Measurements from ENCODE around the gene PLA2G4D.

Gene PLA2G4D

DNA sequence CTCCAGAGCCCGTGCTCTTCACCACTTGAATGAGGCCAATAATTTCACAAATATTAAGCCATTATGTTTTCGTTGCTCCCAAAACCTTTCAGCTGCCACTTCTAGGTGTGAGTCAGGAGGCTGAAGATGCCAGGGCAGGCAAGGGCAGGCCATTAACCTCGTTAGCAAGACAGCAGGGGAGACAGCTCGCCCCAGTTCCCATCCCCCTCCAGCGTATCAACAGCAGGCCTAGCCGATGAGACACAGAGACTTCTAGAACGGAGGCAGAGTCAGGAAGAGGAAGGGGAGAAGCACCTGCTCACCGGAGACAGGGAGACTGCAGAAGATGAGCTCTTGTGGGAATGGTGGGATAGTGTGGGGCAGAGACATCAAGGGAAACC is 45.6 kb downstream of the PLA2G4D start:
- DNase-seq: no peak

DNA sequence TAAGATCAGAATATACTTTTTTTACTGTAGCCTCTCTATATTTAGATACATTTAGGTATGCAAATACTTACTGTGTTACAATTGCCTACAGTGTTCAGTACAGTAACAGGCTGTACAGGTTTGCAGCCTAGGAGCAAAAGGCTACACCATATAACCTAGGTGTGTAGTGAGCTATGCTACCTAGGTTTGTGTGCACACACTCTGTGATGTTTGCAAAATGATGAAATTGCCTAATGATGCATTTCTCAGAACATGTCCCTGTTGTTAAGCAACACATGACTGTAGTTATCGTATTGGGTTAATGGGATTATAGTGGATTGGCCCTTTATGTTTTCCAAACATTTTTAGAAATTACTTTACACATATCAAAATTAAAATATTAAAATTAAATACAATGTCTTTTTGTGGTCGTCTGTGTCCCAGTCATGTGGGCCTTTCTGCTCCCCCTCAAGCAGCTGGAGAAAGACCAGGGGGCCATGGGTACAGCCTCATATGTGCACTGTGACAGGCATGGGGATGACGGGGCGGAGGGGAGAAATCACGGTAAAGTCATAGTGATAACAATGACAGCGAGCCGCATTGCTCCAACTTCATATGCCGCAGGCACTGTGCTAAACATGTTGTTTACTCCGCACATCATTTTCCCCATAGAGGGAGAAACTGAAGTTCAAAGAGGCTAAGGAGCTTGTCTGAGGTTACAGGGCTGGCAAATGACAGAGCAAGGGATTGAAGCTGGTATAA is 46.1 kb downstream of the PLA2G4D start:
- no peak for DNase-seq

DNA sequence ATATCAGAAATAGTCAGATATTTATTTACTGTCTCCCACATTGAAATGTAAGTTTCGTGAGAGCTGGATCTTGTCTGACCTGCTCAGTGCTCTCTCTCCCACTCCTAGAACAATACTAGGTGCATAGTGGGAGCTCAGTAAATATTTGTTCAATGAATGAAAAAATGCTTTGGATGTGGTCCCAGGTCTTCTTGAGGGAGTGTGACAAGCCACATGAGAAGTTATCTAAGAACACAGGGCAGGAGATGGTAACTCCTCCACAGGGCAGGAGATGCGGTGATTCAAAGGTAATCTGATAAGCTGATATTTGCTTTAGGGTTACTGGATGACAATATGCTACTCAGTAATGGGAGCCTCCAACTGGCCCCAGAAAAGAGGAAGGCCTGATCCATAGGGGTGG is 47.8 kb downstream of the PLA2G4D start:
- no peak for DNase-seq

DNA sequence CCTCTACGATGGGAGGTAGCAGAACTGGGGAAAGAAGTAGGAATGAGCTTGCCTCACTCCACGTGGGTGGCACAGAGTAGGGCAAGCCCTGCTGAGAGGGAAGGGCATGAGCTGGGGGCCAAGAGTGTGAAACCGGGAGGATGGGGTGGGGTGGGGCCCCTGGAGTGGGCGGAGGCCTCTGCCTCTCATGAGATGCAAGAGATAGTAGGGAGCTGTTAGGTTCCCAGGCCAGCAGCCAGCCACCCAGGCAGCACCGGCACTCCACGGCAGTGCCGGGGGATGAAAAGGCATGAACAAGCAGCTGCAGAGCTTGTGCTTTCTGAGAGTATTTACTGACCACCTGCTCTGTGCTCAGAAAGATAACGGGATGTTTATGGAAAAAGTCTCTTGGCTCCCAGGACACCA is 49.1 kb downstream of the PLA2G4D start:
- DNase-seq: no peak

DNA sequence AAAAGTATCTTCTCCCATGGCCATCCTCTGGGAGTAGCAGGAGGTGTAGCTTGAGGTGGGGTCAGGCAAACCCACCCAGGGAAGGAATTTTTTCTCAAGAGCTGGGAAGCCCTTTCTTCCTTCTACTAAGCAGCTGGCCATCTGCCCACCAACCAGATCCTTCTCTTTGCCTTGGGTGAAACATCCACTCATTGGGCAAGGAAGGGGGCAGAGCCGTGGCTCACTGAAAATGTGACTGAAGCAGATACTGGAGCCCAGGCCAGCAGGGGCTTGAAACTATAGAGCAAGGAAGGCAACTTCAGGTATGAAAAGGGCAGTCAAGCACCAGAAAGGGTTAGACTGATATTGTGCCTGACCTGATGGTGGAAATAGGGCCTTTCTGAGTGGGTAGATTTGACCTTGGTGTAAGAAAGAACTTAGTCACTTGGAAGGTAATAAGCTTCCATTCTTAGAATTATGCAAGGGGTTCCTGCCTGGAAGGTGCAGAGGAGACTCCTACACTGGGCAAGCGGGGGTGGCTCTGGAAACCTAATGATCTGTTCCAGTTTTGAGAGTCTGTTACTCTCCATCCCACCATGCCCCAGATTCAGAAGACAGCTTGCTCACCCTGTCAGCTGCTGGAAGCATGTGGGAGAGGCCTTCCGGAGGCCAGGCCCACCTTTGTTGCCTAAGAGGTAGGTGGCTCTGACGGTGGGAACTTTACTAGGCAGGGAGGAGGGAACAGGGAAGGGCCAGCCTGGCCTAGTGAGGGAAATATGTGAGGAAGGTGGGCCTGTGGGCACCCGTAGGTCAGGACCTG is 51.6 kb downstream of the PLA2G4D start:
- no peak for DNase-seq

DNA sequence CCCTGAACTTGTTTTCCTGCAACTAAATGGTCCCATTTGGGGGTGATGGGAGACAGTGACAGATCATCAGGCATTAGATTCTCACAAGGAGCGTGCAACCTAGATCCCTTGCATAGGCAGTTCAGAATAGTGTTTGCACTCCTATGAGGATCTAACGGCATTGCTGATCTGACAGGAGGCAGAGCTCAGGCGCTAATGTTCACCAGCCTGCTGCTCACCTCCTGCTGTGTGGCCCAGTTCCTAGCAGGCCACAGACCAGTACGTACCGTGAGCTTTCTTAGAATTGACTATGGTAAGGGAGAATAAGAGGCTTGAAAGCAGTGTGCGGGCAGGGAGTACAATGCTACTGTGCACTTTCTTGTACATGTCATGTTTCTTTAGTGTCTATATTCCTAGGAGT is 56.0 kb downstream of the PLA2G4D start:
- no peak for DNase-seq

DNA sequence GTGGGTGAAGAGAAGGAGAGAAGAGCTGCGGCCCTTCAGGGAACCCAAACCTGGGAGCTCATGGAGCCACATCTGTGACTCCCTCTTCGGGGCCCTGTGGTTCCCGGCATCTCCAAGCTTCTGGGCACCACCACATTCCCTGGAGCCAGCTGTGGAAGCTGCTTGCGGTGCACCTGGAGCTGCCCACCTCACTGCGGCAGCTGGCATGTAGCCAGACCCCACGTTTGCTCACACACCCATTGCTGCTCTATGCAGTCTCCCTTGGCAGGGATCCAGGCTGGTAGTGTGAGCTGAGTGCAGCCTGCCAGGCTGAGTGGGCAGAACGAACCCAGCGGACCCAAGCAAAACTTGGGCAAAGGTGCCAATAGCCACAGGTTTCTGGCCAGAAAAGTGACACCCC is 56.7 kb downstream of the PLA2G4D start:
- no peak for DNase-seq

DNA sequence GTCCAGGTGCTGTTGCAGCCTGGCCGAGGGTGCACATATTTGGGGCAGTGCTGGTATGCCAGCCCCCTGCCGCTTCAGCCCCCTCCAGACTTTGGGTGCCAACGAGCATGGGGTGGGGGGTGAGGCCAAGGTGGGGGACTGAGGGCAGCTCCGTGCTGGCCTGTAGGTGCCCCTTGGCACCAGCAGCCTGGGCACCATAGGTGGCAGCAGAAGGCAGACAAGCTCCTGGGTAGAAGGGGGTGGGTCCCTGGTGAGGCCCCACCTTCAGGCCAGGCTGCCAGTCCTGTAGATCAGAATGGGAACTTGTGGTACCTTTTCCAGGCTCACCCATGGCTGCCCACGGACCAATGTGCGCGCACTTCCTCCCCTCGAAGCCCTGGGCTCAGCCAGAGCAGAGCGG is 57.4 kb downstream of the PLA2G4D start:
- DNase-seq: no peak

DNA sequence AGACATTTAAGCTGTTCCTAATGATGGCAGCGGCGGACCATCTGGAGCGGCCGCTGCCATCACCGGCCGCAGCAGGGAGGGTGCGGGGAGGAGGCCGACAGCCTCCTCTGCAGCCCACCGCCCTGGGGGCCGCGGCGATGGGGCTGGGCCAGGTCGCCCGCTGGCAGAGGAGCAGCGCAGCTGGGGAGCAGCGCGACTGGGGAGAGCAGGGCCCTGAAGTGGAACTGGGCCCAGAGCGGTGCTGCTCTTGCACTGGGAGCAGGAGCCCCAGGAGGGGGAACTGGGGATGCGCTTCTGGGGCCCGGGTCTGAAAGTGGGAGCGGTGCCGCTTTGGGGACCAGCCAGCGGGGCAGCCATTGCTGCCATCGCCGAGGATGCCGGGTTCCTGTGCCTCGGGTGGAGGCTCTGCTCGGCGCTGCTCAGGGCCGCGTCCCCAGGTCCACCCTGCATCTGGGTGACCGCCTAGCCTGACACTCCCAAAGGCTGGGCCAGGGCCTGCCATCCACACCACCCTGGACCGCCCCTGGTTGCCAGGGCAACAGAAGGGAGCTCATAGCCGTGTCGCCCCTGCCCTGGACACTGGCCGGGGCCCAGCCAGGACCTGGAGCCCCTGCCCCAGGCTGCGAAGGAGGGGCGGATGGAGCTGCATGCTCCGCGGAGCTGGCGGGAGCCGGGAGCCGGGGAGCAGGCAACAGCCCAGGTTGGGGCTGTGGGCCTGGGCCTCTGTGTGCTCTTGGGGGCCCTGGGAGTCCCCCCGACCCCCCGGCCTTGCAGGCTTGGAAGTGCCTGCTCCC is 58.1 kb downstream of the PLA2G4D start:
- no peak for DNase-seq

DNA sequence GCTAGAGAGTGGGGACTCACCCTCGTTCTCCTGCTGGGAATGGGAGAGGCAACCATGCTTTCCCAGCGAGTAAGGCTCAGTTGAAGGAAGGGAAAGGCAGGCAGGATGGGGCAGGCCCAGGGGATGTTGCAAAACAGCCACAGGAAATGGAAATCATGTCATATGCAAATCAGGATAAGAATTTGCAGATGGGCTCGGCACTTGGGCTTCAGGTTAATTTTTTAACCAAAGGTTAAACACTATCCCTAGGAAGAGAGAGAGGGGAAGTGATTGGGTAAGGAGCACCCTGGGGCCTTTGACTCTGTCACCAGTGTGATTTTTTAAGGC is 59.0 kb downstream of the PLA2G4D start:
- no peak for DNase-seq

DNA sequence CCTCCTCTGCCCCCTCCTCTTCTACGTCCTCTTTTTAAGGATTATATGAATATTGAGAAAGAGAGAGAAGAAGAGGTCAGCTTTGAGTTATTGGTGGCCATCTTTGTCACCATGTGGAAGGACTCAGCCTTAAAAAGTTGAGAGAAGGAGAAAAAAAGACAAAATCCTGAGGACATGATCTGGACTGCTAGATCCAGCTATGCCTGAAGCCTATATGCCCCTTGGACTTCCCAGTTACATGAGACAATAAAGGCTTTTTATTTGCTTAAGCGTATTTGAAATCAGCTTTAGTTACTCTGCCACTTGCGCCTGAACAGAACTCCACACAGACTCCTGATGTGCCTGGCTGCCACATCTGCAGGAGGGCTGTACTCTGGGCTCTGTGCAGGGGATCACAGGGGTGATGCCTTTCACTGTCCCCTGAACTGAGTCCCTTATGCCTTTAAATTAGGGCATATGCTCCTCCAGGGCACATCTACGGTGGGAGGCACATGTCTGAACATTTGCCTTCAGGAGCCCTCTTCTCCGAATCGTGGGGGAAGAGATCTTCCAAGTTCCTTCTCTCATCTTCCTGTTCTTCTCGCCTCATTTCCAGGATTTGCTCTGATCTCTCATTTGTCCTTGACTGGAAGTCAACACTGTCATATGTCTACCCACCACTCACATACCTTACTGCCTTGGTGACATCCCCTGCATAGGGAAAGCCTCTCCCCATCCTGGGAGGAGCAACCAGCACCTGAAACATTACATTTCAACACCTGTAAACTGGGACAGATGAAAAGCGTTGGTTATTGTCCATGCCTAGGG is 59.5 kb downstream of the PLA2G4D start:
- no peak for DNase-seq

DNA sequence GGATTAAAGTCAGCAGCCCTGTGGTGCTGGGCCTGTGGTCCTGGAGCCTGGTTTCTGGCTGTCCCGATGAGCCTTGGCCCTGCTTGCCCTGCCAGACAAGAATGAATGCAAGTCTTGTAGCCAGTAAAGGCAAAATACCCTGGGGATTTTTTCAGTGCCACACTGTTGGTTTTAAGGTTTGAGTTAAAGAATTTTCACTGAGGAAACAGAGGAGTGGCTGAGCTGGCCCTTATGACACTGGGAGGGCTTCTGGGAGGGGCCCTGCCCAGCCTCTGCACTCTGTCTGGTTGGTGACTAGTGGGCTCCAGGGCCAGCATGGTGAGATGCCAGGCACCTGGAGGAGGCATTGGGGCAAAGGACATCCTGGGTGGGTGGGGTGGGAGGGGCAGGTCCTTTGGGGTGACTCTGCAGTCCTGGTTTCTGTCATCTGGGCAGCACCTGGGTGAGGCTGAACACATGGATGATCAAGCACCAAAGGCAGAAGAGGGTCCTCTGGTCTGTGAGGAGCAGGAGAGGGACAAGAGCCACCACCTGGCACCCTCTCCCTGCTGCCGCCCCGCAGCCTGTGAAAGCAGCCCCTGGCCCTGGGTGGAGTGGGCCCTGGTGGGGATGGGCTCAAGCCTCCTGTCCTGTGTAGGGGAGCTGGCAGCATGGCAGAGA is 61.0 kb downstream of the PLA2G4D start:
- DNase-seq: no peak

DNA sequence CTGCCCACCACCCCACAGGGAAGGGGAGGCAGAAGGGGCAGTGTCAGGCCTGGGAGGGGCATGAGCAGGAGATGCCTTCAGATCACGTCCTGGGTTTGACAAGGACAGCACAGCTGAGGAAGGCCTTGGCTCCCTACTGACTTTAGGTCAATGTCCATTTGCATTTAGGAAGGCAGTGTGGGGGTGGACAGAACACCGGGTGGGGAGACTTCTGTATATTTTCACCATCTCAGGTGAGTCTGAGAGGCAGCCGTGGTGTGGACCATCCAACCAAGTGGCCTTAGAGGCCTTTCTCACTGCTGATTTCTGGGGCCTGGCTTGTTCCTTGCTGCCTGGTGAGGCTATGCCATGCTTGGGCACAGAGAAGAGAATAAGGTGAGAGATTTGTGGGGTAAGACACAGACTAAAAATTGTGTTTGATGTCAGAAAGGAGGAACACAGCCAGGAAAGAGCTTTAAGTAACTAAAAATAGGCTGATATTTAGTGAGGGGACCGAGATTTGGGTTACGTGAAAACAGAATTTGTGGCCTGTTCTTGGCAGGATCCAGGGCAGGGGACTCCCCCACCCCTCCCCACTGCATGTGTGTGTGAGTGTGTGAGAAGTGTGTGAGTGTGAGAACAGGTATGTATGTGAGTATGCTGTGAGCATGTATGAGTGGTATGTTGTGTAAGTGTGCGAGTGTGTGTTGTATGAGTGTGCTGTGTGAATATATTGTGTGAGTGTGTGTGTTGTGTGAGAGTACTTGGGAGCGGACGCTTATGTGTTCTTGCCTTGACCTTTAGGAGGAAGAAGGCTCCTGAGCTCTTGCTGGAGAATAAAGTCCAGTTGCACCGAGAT is 61.8 kb downstream of the PLA2G4D start:
- DNase-seq: no peak

DNA sequence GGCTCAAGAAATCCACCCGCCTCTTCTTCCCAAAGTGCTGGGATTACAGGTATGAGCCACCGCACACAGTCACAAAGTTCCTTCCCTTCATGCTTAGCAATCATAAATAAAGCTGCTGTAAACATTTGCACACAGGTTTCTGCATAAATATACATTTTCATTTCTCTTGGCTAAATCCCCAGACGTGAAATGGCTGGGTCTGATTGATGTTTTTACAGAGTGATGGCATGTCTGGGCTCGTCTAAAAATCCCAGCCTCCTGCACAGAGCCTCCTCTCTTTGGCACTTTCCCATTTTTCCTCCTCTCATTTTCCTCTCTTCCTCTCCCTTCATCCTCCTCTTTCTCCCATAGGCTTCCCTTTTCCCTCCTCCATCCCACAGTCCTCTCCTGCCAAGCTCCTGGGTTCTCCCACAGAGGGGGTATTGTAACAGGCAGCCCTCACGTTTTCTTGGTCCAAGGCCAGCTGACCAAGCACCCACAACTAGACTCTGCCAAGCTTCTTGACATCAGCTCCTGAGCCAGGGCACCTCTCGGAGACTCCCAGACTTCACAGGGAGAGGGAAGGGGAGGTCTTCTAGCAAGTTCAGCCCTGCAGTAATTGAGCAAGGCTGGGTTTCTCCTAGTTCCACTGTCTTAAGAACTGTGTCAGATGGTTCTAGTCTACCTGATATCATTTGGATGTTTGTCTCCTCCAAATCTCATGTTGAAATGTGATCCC is 63.0 kb downstream of the PLA2G4D start:
- DNase-seq: no peak

DNA sequence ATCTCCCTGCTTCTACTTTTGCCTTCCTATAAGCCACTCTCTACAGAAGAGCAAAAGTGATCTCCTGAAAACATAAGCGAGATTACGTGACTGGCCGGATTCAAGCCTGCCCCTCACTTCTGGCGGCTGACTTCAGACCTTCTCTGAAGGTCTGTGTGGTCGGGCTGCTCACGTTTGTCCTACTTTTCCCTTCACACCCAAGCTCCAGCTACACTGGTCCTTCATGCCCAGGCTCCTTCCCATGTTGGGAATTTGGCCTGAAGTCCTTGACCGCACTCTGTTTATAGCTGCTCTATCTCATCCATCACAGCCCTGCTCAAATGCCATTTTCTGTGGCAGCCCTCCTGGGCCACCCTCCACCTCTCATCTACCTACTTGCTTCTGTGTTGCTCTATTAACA is 66.8 kb downstream of the PLA2G4D start:
- no peak for DNase-seq

DNA sequence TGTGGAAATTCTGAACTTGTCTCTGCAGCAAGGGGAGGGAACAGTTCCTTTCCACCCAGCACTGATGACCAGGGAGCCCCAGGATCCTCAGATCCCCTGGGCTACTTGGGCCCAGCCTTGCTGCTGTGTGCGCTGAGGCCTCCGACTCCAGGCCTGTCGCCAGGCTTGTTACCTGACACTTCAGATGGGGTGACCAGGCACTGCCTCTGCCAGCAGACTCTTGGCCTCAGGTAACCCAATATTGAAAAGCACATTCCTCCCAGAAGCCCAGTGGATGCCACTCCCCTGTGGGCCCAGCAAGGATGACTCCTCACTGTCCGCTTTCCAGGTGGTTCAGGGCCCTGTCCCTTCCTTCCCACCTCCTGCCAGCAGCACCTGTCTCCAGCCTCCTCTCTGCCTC is 70.1 kb downstream of the PLA2G4D start:
- DNase-seq: no peak

DNA sequence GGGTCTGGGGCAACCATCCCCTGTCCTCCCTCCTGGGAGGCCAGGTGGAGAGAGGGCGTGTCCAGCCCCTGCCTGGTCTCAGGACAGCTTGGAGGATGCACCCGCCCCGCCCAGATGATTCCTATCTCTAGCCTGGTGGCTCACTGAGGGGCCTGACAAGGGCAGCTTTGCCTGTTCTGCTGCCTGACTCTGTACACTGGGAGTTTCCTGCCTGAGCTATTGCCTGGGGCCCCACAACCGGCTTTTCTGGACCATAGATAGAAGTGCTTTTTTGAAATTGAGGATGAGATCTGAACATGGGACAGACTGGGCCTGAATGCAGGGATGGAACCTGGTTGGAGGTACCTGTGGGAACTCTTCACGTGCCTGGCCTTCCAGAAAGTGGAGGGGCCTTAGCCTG is 72.8 kb downstream of the PLA2G4D start:
- DNase-seq: no peak

DNA sequence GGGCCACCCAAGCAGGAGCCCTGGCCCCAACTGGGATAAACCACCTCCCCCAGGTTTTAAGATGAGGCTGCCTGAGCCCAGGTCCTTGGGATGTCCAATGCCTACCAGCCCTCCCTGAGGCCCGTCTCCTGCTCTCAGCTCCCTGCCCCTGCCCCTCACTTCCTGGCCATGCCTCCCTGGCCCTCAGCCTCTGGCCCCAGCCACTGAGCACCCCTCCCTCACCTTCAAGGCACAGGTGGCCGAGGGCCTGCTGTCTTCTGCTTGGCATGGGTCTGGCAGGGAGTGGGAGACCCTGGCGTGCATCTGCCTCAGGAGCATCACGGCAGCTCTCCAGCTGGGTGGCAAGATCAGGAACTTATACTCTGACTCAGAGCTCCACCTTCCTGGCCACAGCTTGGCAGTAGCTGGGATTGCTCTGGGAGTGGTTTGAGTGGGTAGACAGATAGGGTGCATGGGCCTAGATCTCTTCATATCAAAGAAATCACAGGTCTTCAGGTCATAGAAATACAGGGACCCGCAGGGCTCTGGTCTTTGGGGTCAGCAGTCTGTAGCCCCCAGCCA is 73.6 kb downstream of the PLA2G4D start, which contains the start of gene PLA2G4E:
PLA2G4E (minus strand) TSS at position 330 of the 561 bp plus-strand sequence; CDS start at position 318, 12 bp downstream.
- no peak for DNase-seq

DNA sequence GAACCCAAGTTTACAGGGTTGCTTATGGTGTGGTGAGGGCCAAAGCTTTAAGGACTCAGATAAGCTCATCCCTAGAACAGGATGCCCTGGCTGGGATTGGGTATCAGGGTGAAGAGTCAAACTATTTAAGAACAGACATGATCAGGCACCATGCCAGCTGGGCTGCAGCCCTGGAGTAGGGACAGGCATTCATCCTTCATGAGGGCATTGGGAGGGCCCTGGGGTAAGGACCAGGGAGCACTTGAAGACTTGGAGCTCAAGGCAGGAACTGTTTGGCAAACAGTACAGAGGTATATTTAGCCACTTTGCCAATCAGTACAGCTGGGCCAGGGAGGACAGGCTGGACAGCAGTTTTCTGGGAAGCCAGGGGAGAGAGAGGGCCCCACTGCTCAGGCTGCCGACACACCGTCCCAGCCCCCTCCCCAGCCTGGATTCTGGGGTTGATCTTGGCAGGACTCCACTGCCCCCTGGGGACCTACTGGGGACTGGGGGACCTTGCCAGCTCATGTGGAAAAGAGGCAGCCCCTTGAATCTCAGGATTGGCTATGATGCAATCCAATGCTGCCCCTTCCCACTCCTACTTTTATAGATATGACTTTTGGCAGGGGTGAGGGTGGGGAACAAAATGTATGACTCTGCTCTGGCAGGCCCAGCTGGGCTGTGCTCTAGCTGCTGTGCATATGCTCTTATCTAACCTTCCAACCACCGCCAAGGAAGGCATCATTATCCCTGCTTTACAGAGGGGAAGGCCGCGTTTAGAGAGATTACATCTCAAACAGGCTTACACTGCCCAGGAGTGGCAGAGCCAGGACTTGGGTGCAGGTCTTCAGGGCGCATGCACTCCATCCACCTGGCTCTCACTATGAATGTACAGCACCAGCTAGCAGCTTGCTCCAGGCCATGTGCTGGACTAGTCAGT is 75.8 kb downstream of the PLA2G4D start:
- DNase-seq: no peak

Measured in stimulated activated CD4-positive, alpha-beta T cell treated with anti-CD3 and anti-CD28 coated beads, Interleukin-2, amount 100 ng/mL, for 24 hours (primary cell).